WTC11 (cell line): ENCODE data around the gene INTS11. TPM values are rescaled to one million over a fixed set of nuclear protein-coding genes. Genes with fewer than 3 reads are reported as not detected.

Experiments used
- ATAC-seq: fragments of 200-7000 bp; cut with Tn5 transposase; 2 replicates; pipeline ENCODE4 v1.10.0; 2021; ENCODE audit warnings: mild to moderate bottlenecking, moderate library complexity
- CTCF ChIA-PET: fragments of 300-600 bp; sonication (Branson Sonifier 250); formaldehyde crosslinking; loops from one replicate; lab custom pipeline; 2021; ENCODE audit warnings: antibody characterized with exemption; lab: Charles Lee
- POLR2A ChIA-PET: fragments of 350-600 bp; sonication (Branson Sonifier 250); formaldehyde crosslinking; loops from one replicate; lab custom pipeline; 2021; ENCODE audit warnings: antibody characterized with exemption; lab: Charles Lee
- DNase-seq: peaks from one replicate; pipeline ENCODE4 v3.0.0; 2021; ENCODE audit warnings: low spot score
- H3K27ac Mint-ChIP-seq: 2 replicates; pipeline ENCODE4 v1.8.0; 2021; ENCODE audit warnings: mixed read lengths
- H3K27me3 Mint-ChIP-seq: 2 replicates; pipeline ENCODE4 v1.8.0; 2021; ENCODE audit warnings: low read depth, mild to moderate bottlenecking, moderate library complexity, mixed read lengths
- H3K36me3 Mint-ChIP-seq: 2 replicates; pipeline ENCODE4 v1.8.0; 2021; ENCODE audit warnings: mixed read lengths
- H3K4me1 Mint-ChIP-seq: 2 replicates; pipeline ENCODE4 v1.8.0; 2022; ENCODE audit warnings: mixed read lengths
- H3K4me3 Mint-ChIP-seq: 2 replicates; pipeline ENCODE4 v1.8.0; 2021; ENCODE audit warnings: mild to moderate bottlenecking, moderate library complexity, mixed read lengths
- H3K9me3 Mint-ChIP-seq: 2 replicates; pipeline ENCODE4 v1.8.0; 2021; ENCODE audit warnings: mixed read lengths
- CREB1 ChIP-seq: sonication (generic); formaldehyde crosslinking; IDR thresholded peaks from 2 replicates; pipeline ENCODE4 v1.8.0; 2023; ENCODE audit warnings: mild to moderate bottlenecking, missing genetic modification reagents
- FOXJ3 ChIP-seq: sonication (generic); formaldehyde crosslinking; IDR thresholded peaks from 2 replicates; pipeline ENCODE4 v1.9.0; 2021; ENCODE audit warnings: missing genetic modification reagents, mild to moderate bottlenecking, borderline replicate concordance
- FOXK1 ChIP-seq: sonication (generic); formaldehyde crosslinking; IDR thresholded peaks from 2 replicates; pipeline ENCODE4 v1.8.0; 2022; ENCODE audit warnings: mild to moderate bottlenecking, moderate library complexity, missing genetic modification reagents
- GTF2I ChIP-seq: fragments of 250-450 bp; sonication (Bioruptor Pico); conservative IDR thresholded peaks from 2 replicates; pipeline ENCODE4 v1.4.0; 2021; ENCODE audit warnings: mild to moderate bottlenecking
- KAT7 ChIP-seq: sonication (generic); formaldehyde crosslinking; IDR thresholded peaks from 2 replicates; pipeline ENCODE4 v1.8.1; 2023; ENCODE audit warnings: missing genetic modification reagents, mild to moderate bottlenecking, borderline replicate concordance
- MYBL2 ChIP-seq: sonication (generic); formaldehyde crosslinking; IDR thresholded peaks from 2 replicates; pipeline ENCODE4 v1.8.1; 2023; ENCODE audit warnings: mild to moderate bottlenecking, moderate library complexity, missing genetic modification reagents
- NR1H2 ChIP-seq: sonication (generic); formaldehyde crosslinking; IDR thresholded peaks from 2 replicates; pipeline ENCODE4 v1.9.0; 2021; ENCODE audit warnings: mild to moderate bottlenecking, moderate library complexity, missing genetic modification reagents
- NR3C1 ChIP-seq: sonication (generic); formaldehyde crosslinking; conservative IDR thresholded peaks from 2 replicates; pipeline ENCODE4 v1.8.1; 2023; ENCODE audit warnings: low read depth, mild to moderate bottlenecking, missing genetic modification reagents
- RORB ChIP-seq: fragments of 250-450 bp; sonication (Bioruptor Pico); IDR thresholded peaks from 2 replicates; pipeline ENCODE4 v1.9.0; 2021; ENCODE audit warnings: mild to moderate bottlenecking
- SMAD3 ChIP-seq: sonication (generic); formaldehyde crosslinking; IDR thresholded peaks from 2 replicates; pipeline ENCODE4 v1.8.0; 2022; ENCODE audit warnings: missing genetic modification reagents, mild to moderate bottlenecking, borderline replicate concordance
- SOX15 ChIP-seq: fragments of 250-450 bp; sonication (Bioruptor Pico); IDR thresholded peaks from 2 replicates; pipeline ENCODE4 v1.9.0; 2021; ENCODE audit warnings: mild to moderate bottlenecking
- SP1 ChIP-seq: sonication (generic); formaldehyde crosslinking; conservative IDR thresholded peaks from 2 replicates; pipeline ENCODE4 v1.8.1; 2022; ENCODE audit warnings: missing genetic modification reagents
- ZNF121 ChIP-seq: sonication (generic); formaldehyde crosslinking; IDR thresholded peaks from 2 replicates; pipeline ENCODE4 v1.8.0; 2023; ENCODE audit warnings: missing genetic modification reagents
- ZNF138 ChIP-seq: sonication (generic); formaldehyde crosslinking; conservative IDR thresholded peaks from 2 replicates; pipeline ENCODE4 v1.8.1; 2022; ENCODE audit warnings: mild to moderate bottlenecking, moderate library complexity, missing genetic modification reagents
- ZNF263 ChIP-seq: sonication (generic); formaldehyde crosslinking; IDR thresholded peaks from 2 replicates; pipeline ENCODE4 v1.8.1; 2022; ENCODE audit warnings: low read depth, mild to moderate bottlenecking, moderate library complexity, missing genetic modification reagents
- ZNF317 ChIP-seq: sonication (generic); formaldehyde crosslinking; IDR thresholded peaks from 2 replicates; pipeline ENCODE4 v1.8.1; 2023; ENCODE audit warnings: low read depth, mild to moderate bottlenecking, moderate library complexity, missing genetic modification reagents, borderline replicate concordance
- total RNA-seq: library from RNA; stranded (reverse); gene quantifications from 3 replicates; pipeline ENCODE4 v1.2.3, GENCODE V29; 2021
- TF ChIP-seq, protein P1 (sequence below): sonication (generic); formaldehyde crosslinking; IDR thresholded peaks from 2 replicates; pipeline ENCODE4 v1.8.1; 2022; ENCODE audit warnings: mild to moderate bottlenecking, missing genetic modification reagents, moderate library complexity, borderline replicate concordance
- TF ChIP-seq, protein P2 (sequence below): fragments of 250-450 bp; sonication (Bioruptor Pico); IDR thresholded peaks from 2 replicates; pipeline ENCODE4 v1.9.0; 2021; ENCODE audit warnings: mild to moderate bottlenecking
- TF ChIP-seq, protein P3 (sequence below): sonication (generic); formaldehyde crosslinking; IDR thresholded peaks from 2 replicates; pipeline ENCODE4 v1.8.0; 2022; ENCODE audit warnings: mild to moderate bottlenecking, missing genetic modification reagents

INTS11 gene
- total RNA-seq, 1 experiment from 2014 or later: 170 TPM

DNA sequence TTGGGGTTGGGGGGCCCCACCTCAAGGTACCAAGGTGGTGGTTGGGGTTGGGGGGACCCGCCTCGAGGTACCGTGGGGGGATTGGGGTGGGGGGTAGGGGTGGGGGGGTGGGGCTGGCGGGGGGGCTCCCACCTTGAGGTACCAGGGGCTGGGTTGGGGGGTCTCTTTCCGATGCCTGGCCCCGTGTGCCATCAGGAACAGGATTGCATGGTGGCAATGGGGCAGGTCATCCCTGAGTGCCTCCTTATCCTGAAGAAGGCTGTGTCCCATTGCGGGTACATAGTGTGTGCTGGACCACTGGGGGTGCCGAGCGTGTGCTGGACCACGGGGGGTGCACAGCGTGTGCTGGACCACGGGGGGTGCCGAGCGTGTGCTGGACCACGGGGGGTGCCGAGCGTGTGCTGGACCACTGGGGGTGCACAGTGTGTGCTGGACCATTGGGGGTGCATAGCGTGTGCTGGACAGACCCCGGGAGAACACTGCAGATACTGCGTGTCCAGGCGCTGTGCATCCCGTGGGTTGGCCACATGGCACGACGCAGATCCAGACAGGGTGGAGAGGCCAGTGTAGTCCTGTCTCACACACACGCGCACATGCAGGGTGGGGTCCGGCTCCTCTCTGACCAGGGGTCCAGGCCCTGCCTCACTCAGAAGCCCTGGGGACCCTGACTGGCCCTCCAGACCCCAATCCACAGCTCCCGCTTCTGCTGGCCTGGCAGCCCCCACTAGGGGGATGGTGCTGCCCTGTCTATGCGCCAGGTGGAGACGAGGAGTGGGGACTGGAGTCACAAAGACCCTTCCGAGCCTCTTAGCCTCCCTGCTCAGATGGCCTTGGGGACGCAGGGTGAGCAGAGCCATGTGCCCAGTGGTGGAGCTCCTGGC is 40.0 kb downstream of the INTS11 start:
- no peaks in the 10 kb centered on the region for H3K9me3 Mint-ChIP-seq
- ChIA-PET CTCF (interaction anchor here (1.4 to 2.1 kb wide), 3 partner anchors 8 to 16 kb away, joined by 5 to 15 read pairs (median 8); partner anchors contain the start of gene UBE2J2), POLR2A (no interaction called here)
- H3K4me3 Mint-ChIP-seq: no peak overlapping the region
- DNase-seq (no peak), ATAC-seq (peak; percentile 13; the same call in 1 of the 2 replicates)
- H3K27me3 Mint-ChIP-seq: no peaks in the 10 kb centered on the region
- H3K4me1 Mint-ChIP-seq: no peaks in the 10 kb centered on the region
- H3K27ac Mint-ChIP-seq: no peak overlapping the region
- H3K36me3 Mint-ChIP-seq: no peaks in the 10 kb centered on the region
- TF ChIP-seq, protein P1, sequence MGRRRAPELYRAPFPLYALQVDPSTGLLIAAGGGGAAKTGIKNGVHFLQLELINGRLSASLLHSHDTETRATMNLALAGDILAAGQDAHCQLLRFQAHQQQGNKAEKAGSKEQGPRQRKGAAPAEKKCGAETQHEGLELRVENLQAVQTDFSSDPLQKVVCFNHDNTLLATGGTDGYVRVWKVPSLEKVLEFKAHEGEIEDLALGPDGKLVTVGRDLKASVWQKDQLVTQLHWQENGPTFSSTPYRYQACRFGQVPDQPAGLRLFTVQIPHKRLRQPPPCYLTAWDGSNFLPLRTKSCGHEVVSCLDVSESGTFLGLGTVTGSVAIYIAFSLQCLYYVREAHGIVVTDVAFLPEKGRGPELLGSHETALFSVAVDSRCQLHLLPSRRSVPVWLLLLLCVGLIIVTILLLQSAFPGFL (CRISPR knock-in tag): no peak
- TF ChIP-seq ZNF138 (CRISPR knock-in tag): no peak
- no peak for TF ChIP-seq KAT7 (CRISPR knock-in tag)
- TF ChIP-seq NR1H2: no peak
- TF ChIP-seq NR3C1 (CRISPR knock-in tag): no peak
- TF ChIP-seq, protein P2, sequence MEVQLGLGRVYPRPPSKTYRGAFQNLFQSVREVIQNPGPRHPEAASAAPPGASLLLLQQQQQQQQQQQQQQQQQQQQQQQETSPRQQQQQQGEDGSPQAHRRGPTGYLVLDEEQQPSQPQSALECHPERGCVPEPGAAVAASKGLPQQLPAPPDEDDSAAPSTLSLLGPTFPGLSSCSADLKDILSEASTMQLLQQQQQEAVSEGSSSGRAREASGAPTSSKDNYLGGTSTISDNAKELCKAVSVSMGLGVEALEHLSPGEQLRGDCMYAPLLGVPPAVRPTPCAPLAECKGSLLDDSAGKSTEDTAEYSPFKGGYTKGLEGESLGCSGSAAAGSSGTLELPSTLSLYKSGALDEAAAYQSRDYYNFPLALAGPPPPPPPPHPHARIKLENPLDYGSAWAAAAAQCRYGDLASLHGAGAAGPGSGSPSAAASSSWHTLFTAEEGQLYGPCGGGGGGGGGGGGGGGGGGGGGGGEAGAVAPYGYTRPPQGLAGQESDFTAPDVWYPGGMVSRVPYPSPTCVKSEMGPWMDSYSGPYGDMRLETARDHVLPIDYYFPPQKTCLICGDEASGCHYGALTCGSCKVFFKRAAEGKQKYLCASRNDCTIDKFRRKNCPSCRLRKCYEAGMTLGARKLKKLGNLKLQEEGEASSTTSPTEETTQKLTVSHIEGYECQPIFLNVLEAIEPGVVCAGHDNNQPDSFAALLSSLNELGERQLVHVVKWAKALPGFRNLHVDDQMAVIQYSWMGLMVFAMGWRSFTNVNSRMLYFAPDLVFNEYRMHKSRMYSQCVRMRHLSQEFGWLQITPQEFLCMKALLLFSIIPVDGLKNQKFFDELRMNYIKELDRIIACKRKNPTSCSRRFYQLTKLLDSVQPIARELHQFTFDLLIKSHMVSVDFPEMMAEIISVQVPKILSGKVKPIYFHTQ (CRISPR knock-in tag): no peak
- TF ChIP-seq ZNF263: no peak
- TF ChIP-seq SP1 (CRISPR knock-in tag): no peak
- no peak for TF ChIP-seq FOXK1 (CRISPR knock-in tag)
- no peak for TF ChIP-seq SOX15
- TF ChIP-seq, protein P3, sequence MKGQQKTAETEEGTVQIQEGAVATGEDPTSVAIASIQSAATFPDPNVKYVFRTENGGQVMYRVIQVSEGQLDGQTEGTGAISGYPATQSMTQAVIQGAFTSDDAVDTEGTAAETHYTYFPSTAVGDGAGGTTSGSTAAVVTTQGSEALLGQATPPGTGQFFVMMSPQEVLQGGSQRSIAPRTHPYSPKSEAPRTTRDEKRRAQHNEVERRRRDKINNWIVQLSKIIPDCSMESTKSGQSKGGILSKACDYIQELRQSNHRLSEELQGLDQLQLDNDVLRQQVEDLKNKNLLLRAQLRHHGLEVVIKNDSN (CRISPR knock-in tag): no peak
- TF ChIP-seq CREB1: no peak
- no peak for TF ChIP-seq GTF2I (CRISPR knock-in tag)
- TF ChIP-seq FOXJ3: no peak
- TF ChIP-seq MYBL2 (CRISPR knock-in tag): no peak
- no peak for TF ChIP-seq ZNF121
- TF ChIP-seq RORB: no peak

DNA sequence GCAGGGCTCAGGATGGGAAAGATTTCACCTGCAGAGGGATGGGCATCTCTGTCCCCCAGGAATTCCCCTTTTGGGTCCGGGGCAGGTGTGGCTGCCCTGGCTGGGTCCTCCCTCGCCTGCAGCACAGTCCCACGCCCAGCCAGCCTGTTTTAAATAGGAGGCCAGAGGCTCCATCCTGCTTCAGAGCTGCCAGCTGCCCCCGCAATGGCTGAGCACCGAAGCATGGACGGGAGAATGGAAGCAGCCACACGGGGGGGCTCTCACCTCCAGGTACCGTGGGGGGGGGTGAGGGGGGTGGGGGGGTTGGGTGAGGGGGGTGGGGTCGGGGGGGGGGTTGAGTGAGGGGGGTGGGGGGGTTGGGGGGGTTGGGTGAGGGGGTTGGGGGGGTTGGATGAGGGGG is 40.6 kb downstream of the INTS11 start:
- no peak overlapping the region for H3K4me3 Mint-ChIP-seq
- H3K27me3 Mint-ChIP-seq: no peaks in the 10 kb centered on the region
- H3K4me1 Mint-ChIP-seq: no peaks in the 10 kb centered on the region
- peak; percentile 17; the same call in 1 of the 2 replicates for ATAC-seq
- CTCF ChIA-PET: interaction anchor here (1.6 to 2.1 kb wide), 2 partner anchors 8 to 10 kb away, joined by 8 to 15 read pairs; partner anchors contain the start of gene UBE2J2
- POLR2A ChIA-PET: no interaction called here
- no peaks in the 10 kb centered on the region for H3K9me3 Mint-ChIP-seq
- TF ChIP-seq ZNF263: no peak
- TF ChIP-seq SMAD3 (CRISPR knock-in tag): no peak
- no peak for TF ChIP-seq ZNF317 (CRISPR knock-in tag)
- TF ChIP-seq, all 79 proteins: peak for 0
- DNase-seq: peak; percentile 29
- Mint-ChIP-seq H3K36me3 (no peaks in the 10 kb centered on the region), H3K27ac (no peak overlapping the region)
